GM10248 (cell line): ENCODE data around the gene DNAH6.
A peak's percentile ranks its signal among the peaks of the same experiment; 100 is the strongest.

Experiments
- CTCF ChIA-PET: fragments of 300-600 bp; sonication (Branson Sonifier 250); formaldehyde crosslinking; extraction: SDS; loops from one replicate; lab custom pipeline; 2021; ENCODE audit warnings: antibody characterized with exemption; lab: Yijun Ruan, JAX
- POLR2A ChIA-PET: fragments of 350-650 bp; sonication (Branson Sonifier 250); formaldehyde crosslinking; extraction: SDS; loops from one replicate; lab custom pipeline; 2020; ENCODE audit warnings: antibody characterized with exemption; lab: Yijun Ruan, JAX
- DNase-seq: peaks from one replicate; pipeline ENCODE4 v3.0.0; 2012; ENCODE audit errors: extremely low spot score
- TF ChIP-seq, protein P1 (sequence below): IDR thresholded peaks from 2 replicates; pipeline ENCODE4 v1.5.1; 2012; ENCODE audit warnings: mild to moderate bottlenecking, low read depth; ENCODE audit errors: extremely low read depth, missing control alignments, control extremely low read depth

Gene DNAH6

DNA sequence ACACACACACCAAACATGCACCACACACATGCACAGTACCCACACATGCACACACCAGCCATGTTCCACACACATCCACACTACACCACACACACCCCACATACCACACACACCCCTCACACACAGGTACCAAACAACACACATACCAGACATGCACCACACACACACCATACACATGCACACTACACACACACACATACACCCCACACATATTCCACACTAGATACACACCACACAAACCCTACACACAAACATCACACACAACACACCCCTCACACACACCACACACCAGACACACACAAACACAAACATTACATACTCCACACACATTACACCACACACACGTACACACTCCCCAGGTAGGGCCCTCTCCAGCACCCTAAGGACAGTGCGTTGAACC lies 313.4 kb downstream of the DNAH6 start:
- POLR2A ChIA-PET, result no interaction called here
- CTCF ChIA-PET, result no interaction called here

DNA sequence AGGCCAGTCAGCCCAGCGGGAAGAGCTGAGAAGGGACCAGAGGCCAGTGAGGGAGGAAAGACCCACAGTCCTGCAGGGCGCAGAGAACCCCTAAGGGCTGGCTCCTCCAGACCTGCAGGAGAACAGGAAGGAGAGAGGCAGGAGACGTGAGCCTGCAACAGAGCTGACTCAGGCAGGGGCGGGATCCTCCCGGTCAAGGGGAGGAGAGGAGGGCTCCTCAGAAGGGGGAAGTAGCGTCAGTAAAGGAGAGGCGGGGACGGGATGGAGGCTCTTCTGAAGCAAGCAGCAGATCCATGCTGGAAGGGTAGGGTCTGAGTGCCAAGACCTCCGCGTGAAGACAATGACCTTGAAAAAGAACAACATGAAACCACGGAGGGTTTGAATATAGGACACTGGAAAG lies 313.8 kb downstream of the DNAH6 start:
- TF ChIP-seq, protein P1, sequence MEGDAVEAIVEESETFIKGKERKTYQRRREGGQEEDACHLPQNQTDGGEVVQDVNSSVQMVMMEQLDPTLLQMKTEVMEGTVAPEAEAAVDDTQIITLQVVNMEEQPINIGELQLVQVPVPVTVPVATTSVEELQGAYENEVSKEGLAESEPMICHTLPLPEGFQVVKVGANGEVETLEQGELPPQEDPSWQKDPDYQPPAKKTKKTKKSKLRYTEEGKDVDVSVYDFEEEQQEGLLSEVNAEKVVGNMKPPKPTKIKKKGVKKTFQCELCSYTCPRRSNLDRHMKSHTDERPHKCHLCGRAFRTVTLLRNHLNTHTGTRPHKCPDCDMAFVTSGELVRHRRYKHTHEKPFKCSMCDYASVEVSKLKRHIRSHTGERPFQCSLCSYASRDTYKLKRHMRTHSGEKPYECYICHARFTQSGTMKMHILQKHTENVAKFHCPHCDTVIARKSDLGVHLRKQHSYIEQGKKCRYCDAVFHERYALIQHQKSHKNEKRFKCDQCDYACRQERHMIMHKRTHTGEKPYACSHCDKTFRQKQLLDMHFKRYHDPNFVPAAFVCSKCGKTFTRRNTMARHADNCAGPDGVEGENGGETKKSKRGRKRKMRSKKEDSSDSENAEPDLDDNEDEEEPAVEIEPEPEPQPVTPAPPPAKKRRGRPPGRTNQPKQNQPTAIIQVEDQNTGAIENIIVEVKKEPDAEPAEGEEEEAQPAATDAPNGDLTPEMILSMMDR, result no peak
- ChIA-PET CTCF (no interaction called here), POLR2A (no interaction called here)

More for the DNA sequence above, 313.4 kb downstream of the DNAH6 start:
- DNase-seq, result no peak
- TF ChIP-seq, protein P1, result no peak

DNA sequence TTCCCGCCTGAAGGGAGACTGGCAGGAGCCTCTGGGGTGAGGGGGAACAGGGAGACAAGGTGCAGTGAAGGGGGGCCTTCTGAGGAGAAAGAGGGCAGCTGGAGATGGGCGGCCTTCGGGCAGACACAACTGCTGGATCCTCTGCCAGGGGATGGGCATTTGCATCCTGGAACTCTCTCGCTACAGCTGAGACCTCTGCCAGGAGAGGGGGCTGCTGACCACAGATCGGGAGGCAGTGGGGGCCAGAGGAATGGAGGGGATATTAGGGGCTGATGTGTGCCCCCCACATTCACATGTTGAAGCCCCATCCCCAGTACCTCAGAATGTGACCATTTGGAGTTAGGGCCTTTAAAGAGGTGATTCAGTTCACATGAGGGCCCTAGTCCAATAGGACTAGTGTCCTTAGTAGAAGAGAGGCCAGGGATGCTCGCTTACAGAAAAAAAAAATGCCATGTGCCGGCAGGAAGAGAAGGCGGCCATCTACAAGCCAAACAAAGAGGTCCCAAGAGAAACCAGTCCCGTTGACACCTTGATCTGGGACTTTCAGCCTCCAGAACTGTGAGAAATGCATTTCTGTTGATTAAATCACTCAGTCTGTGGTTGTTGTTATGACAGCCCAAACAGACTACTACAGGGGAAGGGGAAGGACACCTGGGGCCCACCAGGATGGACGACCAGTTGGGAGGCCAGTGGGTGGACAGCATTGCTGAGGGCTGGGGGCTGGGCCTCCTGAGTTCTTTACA lies 314.6 kb downstream of the DNAH6 start:
- CTCF ChIA-PET, result interaction anchor here (1.4 kb wide), 1 partner anchor 51 kb away, joined by 4 read pairs; no protein-coding TSS in a partner anchor
- DNase-seq, result no peak
- TF ChIP-seq, protein P1, result no peak
- POLR2A ChIA-PET, result no interaction called here

More for the DNA sequence above, 313.8 kb downstream of the DNAH6 start:
- no peak for DNase-seq

DNA sequence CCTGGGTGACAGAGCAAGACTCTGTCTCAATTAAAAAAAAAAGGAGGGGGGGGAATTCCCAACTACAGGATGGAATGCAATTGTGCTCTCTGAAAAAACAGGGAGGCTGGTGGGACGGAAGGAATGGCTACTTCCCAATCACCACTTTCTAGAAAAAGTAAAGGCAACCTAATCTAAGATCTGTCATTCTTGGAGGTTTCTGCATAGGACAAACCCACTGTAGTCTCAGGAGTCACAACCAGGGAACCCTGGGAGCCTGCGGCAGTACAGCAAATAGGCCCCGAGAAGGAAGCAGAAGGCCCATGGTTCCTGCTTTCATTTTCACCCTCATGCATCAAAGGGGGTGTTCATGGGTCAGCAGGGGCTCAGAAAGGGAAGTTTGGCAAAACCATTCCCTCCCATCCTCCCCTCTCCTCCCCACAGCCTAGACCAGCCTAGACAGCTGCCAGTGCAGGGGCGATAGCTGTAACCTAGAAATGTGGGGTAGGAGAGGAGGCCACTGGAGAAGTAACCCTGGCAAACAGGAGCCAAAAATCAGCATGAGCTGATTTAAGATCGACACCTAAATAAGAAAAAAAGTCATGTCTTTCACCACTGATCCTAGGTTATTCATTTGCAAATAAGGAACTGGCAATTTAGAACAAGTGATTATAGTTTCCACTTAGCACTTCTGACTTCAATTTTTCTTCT lies 316.6 kb downstream of the DNAH6 start:
- TF ChIP-seq, protein P1, result no peak
- ChIA-PET POLR2A (no interaction called here), CTCF (interaction anchor here (1.3 to 1.4 kb wide), 2 partner anchors 9 to 92 kb away, joined by 3 read pairs; no protein-coding TSS in a partner anchor)
- DNase-seq, result peak; percentile 51

DNA sequence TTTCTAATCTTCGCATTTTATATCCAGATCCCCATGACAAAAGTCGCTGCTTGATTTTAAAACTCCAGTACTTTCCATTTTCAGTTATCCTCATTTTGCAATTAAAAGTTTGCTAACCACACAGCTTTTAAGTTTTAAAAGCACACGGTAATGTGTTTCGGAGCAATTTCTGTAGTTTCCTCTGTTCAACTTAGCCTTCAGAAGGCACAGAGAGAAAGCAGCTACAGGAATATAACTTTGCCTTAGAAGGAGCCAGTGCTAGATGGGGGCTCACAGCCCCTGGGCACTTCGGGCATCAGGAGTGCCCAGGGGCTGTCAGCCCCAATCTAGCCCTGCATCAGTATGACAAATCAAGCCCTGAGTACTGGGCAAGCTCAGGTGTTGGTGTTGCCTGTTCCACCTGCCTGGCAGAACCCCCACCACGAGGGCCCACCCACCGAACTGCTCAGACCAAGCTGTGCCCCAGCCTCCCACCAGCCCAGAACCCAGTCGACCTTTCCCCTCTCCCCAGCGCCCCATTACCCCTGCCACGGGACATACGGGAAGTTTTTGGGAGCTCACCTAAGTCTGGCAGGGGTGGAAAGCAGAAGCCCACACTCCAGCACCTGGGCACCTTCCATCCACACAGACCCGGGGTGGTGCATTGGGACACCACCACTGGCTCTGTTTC lies 317.3 kb downstream of the DNAH6 start:
- TF ChIP-seq, protein P1, result no peak
- CTCF ChIA-PET, result interaction anchor here (1.3 to 1.4 kb wide), 2 partner anchors 8 to 92 kb away, joined by 3 read pairs; no protein-coding TSS in a partner anchor
- POLR2A ChIA-PET, result no interaction called here
- no peak for DNase-seq

GRCh38 chr2:84836215-84836614 lies 319.9 kb downstream of the DNAH6 start:
- ChIA-PET CTCF (interaction anchor here (3.0 kb wide), 1 partner anchor 90 kb away, joined by 8 read pairs; no protein-coding TSS in a partner anchor), POLR2A (no interaction called here)
- DNase-seq, result no peak
- TF ChIP-seq, protein P1, result no peak
